Transverse colon (tissue), 4 donors: Measurements from ENCODE around the gene GOLGA2. TPM values are rescaled to one million over a fixed set of nuclear protein-coding genes. Genes with fewer than 3 reads are reported as not detected.

ENCODE experiments used
- DNase-seq: peaks from one replicate; pipeline ENCODE4 v3.0.0-alpha.2; 2019
- H3K27ac ChIP-seq, 4 donors: fragments of 200-600 bp; sonication (generic); 2 replicates each; pipeline ENCODE4 v1.5.1; 2016 to 2018; ENCODE audit warnings: inconsistent platforms in 4 of 4
- H3K27me3 ChIP-seq: fragments of 200-600 bp; sonication (generic); 2 replicates; pipeline ENCODE4 v1.5.1; 2017; ENCODE audit warnings: inconsistent platforms
- H3K36me3 ChIP-seq, 4 donors: fragments of 200-600 bp; sonication (generic); 2 replicates each; pipeline ENCODE4 v1.5.1; 2017 to 2019; ENCODE audit warnings: inconsistent platforms in 4 of 4
- H3K4me1 ChIP-seq, 4 donors: fragments of 200-600 bp; sonication (generic); 2 replicates each; pipeline ENCODE4 v1.5.1; 2017 to 2020; ENCODE audit warnings: inconsistent platforms in 4 of 4
- H3K4me3 ChIP-seq, 4 donors: fragments of 200-600 bp; sonication (generic); 1 replicate in 1 of 4; 2 replicates in 3 of 4; pipeline versions ENCODE4 v1.5.1 to v1.6.1; 2017 to 2019; ENCODE audit warnings: inconsistent platforms in 4 of 4
- H3K9me3 ChIP-seq, 2 donors: fragments of 200-600 bp; sonication (generic); 2 replicates each; pipeline ENCODE4 v1.5.1; 2017 to 2019; ENCODE audit warnings: inconsistent platforms in 2 of 2
- EP300 ChIP-seq: sonication (generic); formaldehyde crosslinking; IDR thresholded peaks from one replicate; pipeline ENCODE4 v1.6.1; 2017; ENCODE audit warnings: antibody characterized with exemption, low read depth
- POLR2A ChIP-seq: fragments of 450-650 bp; IDR thresholded peaks from one replicate; pipeline ENCODE4 v1.6.1; 2016; ENCODE audit warnings: antibody characterized with exemption, mild to moderate bottlenecking, moderate library complexity
- POLR2AphosphoS5 ChIP-seq, 3 donors: sonication (generic); formaldehyde crosslinking; IDR thresholded peaks; one replicate each; pipeline ENCODE4 v1.6.1; 2016; ENCODE audit warnings: antibody characterized with exemption in 3 of 3
- WGBS, 2 donors: methylation state at CpG; one replicate each; pipeline ENCODE4 v1.1.5; 2018; ENCODE audit warnings: low coverage in 1 of 2; 5-methylcytosine and 5-hydroxymethylcytosine counted together
- in situ Hi-C, 4 donors: fragments of 200-750 bp; cut with MboI; loops; one replicate each; pipeline versions ENCODE4 v1.15.0 to v1.15.1; 2017; ENCODE audit warnings: low sequenced_read_pairs in 3 of 4, low pct_ligation_motif_present in 1 of 4, low pct_unique_long_range_greater_than_20kb in 1 of 4
- intact Hi-C: fragments of 100-400 bp; cut with DNase I; formaldehyde crosslinking; loops from one replicate; pipeline ENCODE4 v1.15.1; 2023; ENCODE audit warnings: low total_unique reads
- total RNA-seq, 4 donors: library from RNA; depleted of rRNA; stranded (reverse); fragments of >200 nt; gene quantifications; one replicate each; pipeline ENCODE4 v1.1.0, GENCODE V29; 2016
- TF ChIP-seq, protein P1 (sequence below), 5 experiments: fragments of 200-600 bp in 3 of 5; fragments of 450-650 bp in 2 of 5; sonication (generic) in 3 of 5; IDR thresholded peaks; 1 replicate in 2 of 5; 2 replicates in 3 of 5; pipeline ENCODE4 v1.5.1; 2016 to 2017; ENCODE audit warnings: antibody characterized with exemption in 5 of 5, inconsistent platforms in 3 of 5, mild to moderate bottlenecking in 2 of 5, moderate library complexity in 1 of 5

The GOLGA2 gene
- total RNA-seq, 4 donors from 2014 or later: 69.9 to 206 (median 75.5) TPM

DNA sequence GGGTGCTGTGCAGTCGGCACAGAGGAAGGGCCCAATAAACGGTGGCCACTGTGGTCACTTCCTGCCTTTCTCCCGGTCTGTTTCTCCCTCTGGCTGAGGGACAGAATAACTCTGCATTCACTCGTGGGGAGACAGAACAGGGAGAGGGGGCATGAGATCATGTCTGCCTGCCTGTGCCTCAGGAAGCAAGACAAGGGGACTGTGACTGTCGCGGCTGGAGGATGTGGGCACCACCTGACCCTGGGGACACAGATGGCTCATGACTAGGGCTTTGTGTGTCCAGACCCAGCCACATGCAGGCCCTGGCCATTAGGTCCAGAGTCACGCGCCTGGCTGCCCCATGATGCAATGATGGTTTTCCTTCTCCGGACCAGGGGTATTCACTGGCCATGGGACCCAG is 40.6 kb upstream of the GOLGA2 start:
- WGBS, 2 donors: 71% methylated on average over 7 of the region's 9 CpGs; no CpG with 5 or more reads in 1 of the 2 donors
- no peaks in the 10 kb centered on the region for H3K9me3 ChIP-seq
- no peak overlapping the region for H3K27ac ChIP-seq
- in situ Hi-C loops (no loop called here), intact Hi-C loops (no loop called here)
- TF ChIP-seq, protein P1, sequence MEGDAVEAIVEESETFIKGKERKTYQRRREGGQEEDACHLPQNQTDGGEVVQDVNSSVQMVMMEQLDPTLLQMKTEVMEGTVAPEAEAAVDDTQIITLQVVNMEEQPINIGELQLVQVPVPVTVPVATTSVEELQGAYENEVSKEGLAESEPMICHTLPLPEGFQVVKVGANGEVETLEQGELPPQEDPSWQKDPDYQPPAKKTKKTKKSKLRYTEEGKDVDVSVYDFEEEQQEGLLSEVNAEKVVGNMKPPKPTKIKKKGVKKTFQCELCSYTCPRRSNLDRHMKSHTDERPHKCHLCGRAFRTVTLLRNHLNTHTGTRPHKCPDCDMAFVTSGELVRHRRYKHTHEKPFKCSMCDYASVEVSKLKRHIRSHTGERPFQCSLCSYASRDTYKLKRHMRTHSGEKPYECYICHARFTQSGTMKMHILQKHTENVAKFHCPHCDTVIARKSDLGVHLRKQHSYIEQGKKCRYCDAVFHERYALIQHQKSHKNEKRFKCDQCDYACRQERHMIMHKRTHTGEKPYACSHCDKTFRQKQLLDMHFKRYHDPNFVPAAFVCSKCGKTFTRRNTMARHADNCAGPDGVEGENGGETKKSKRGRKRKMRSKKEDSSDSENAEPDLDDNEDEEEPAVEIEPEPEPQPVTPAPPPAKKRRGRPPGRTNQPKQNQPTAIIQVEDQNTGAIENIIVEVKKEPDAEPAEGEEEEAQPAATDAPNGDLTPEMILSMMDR (IDR thresholded peaks at IDR 0.05): no peak
- TF ChIP-seq EP300 (no peak), POLR2A (no peak), POLR2AphosphoS5 (IDR thresholded peaks at IDR 0.05) (no peak)
- no peak for DNase-seq
- no peaks in the 10 kb centered on the region for H3K27me3 ChIP-seq
- no peak overlapping the region for H3K4me3 ChIP-seq
- H3K4me1 ChIP-seq: peaks cover 2 to 4% (median 3%) of the 10 kb centered on the region in 4 donors
- H3K36me3 ChIP-seq: peaks cover 0 to 13% (median 4%) of the 10 kb centered on the region in 4 donors

DNA sequence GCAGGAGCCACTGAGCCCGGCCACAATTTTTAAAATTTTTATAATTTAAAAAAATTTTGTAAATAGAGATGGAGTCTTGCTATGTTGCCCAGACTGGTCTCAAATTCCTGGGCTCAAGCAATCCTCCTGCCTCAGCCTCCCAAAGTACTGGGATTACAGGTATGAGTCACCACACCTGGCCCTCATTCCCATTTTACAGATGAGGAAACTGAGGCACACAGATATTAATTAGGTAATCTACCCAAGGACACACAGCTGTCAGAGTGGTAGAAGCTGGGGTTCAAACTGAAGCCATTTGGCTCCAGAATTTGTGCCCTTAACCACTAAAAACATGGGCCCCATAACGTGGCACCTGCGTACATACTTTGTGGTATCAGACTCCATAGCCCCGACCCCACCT is 38.9 kb upstream of the GOLGA2 start:
- peaks cover 0 to 29% (median 9%) of the 10 kb centered on the region in 4 donors for H3K36me3 ChIP-seq
- no peaks in the 10 kb centered on the region for H3K4me1 ChIP-seq
- H3K27me3 ChIP-seq: no peaks in the 10 kb centered on the region
- H3K4me3 ChIP-seq: no peak overlapping the region
- WGBS, 2 donors: 96 to 100% methylated on average over 1 to 4 of the region's 4 CpGs
- in situ Hi-C loops (no loop called here), intact Hi-C loops (no loop called here)
- DNase-seq: no peak
- TF ChIP-seq POLR2AphosphoS5 (IDR thresholded peaks at IDR 0.05) (no peak), POLR2A (no peak), EP300 (no peak)
- TF ChIP-seq, protein P1 (IDR thresholded peaks at IDR 0.05): no peak
- H3K27ac ChIP-seq: no peak overlapping the region
- H3K9me3 ChIP-seq: no peaks in the 10 kb centered on the region

DNA sequence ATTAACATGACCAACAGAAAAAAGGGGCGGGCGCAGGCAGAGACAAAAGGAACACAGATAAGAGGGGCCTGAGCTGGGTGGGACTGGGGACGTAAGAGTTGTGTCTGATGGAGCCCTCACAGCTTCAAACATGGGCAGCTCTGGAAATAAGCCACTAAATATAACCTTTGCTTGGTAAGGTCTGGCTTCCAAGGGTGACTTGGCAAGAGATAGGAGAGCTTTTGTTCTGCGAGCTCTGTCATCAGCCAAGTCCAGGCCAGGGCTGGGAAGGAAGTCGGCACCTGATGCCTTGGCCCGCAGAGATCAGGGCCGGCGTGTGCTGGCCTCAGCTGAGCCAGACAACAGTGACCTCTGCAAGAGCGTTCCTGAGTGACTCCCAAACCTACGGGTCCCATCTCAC is 34.7 kb upstream of the GOLGA2 start:
- H3K9me3 ChIP-seq: no peaks in the 10 kb centered on the region
- no peaks in the 10 kb centered on the region for H3K4me1 ChIP-seq
- no peak overlapping the region for H3K4me3 ChIP-seq
- TF ChIP-seq EP300: no peak
- TF ChIP-seq, protein P1 (IDR thresholded peaks at IDR 0.05): no peak
- TF ChIP-seq POLR2A: no peak
- no peak for TF ChIP-seq POLR2AphosphoS5 (IDR thresholded peaks at IDR 0.05)
- intact Hi-C loops (no loop called here), in situ Hi-C loops (no loop called here)
- no peak overlapping the region for H3K27ac ChIP-seq
- no peaks in the 10 kb centered on the region for H3K27me3 ChIP-seq
- WGBS, 2 donors: 88 to 95% methylated on average over 3 to 10 of the region's 10 CpGs
- DNase-seq: no peak
- H3K36me3 ChIP-seq: peaks cover 0 to 31% (median 8%) of the 10 kb centered on the region in 4 donors

DNA sequence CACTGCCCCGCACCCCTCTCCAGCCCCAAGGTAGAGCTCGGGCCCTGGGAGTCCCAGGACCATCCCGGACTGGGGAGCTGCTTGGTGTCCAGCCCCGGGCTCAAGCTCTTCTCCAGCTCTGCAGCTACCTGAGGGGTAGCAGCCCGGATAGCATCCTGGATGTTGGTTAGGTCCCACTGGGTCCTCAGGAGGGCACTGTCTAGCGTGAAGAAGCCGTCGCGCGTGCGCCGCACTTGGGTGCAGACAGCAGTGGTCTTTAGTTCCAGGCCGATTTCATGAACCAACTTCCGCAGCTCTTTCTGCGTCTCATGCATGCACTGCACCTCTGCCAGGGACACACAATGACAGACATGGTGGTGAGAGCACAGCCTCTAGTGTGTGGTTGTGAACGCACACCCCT is 33.7 kb upstream of the GOLGA2 start:
- H3K36me3 ChIP-seq: peaks cover 0 to 24% (median 8%) of the 10 kb centered on the region in 4 donors

DNA sequence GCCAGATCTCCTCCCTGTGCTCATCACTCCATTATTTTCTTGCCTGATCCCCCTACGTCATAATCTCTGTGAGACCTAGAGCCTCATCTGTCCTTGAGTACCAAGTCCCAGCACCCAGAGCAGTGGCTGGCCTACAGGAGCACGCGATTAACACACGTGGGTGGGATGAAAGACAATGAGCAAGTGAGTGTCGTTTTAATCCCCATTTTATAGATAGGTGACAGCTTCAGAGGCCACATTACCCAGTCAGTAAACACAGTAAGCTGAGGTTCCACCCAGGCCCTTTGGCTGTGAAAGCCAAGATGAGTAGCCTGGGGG is 29.1 kb upstream of the GOLGA2 start:
- Histone ChIP-seq H3K27me3 (no peaks in the 10 kb centered on the region), H3K27ac (no peak overlapping the region), H3K4me1 (no peaks in the 10 kb centered on the region), H3K9me3 (no peaks in the 10 kb centered on the region), H3K4me3 (no peak overlapping the region), H3K36me3 (peaks cover 0 to 7% (median 3%) of the 10 kb centered on the region in 4 donors)
- DNase-seq: peak; percentile 18
- TF ChIP-seq EP300 (no peak), POLR2AphosphoS5 (IDR thresholded peaks at IDR 0.05) (no peak), POLR2A (no peak)
- TF ChIP-seq, protein P1 (IDR thresholded peaks at IDR 0.05): no peak
- intact Hi-C loops (no loop called here), in situ Hi-C loops (no loop called here)
- WGBS, 2 donors: 63 to 67% methylated on average over 4 to 5 of the region's 5 CpGs

More for the DNA sequence above, 33.7 kb upstream of the GOLGA2 start:
- 95% methylated on average over 16 of the region's 16 CpGs; no CpG with 5 or more reads in 1 of the 2 donors for WGBS, 2 donors
- in situ Hi-C loops: no loop called here
- H3K4me1 ChIP-seq: no peaks in the 10 kb centered on the region
- H3K4me3 ChIP-seq: no peak overlapping the region
- intact Hi-C loops: no loop called here
- H3K9me3 ChIP-seq: no peaks in the 10 kb centered on the region
- H3K27me3 ChIP-seq: no peaks in the 10 kb centered on the region
- H3K27ac ChIP-seq: no peak overlapping the region
- TF ChIP-seq POLR2A: no peak
- TF ChIP-seq POLR2AphosphoS5 (IDR thresholded peaks at IDR 0.05): no peak
- DNase-seq: no peak
